COLO829 (cell line): ENCODE measurements around the gene ELMO3.

ENCODE experiments used
- DNase-seq: peaks from one replicate; pipeline ENCODE4 v3.0.0; 2012; ENCODE audit warnings: low spot score

ELMO3 gene

GRCh38 chr16:67199808-67200198, 872 bp downstream of the ELMO3 start:
- no peak for DNase-seq

DNA sequence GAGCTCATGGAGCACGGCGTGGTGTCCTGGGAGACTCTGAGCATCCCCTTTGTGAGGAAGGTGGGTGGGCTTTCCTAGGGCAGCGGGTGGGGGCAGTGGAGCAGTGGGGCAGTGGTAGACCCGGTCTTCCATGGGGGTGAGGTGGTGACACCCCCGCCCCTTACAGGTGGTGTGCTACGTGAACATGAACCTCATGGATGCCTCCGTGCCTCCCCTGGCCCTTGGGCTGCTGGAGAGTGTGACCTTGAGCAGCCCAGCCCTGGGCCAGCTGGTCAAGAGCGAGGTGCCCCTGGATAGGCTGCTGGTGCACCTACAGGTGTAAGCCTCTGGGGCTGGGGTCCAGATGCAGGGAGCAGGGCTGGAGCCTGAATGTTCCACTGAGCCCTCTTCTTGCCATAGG, 1.6 kb downstream of the ELMO3 start:
- no peak for DNase-seq

DNA sequence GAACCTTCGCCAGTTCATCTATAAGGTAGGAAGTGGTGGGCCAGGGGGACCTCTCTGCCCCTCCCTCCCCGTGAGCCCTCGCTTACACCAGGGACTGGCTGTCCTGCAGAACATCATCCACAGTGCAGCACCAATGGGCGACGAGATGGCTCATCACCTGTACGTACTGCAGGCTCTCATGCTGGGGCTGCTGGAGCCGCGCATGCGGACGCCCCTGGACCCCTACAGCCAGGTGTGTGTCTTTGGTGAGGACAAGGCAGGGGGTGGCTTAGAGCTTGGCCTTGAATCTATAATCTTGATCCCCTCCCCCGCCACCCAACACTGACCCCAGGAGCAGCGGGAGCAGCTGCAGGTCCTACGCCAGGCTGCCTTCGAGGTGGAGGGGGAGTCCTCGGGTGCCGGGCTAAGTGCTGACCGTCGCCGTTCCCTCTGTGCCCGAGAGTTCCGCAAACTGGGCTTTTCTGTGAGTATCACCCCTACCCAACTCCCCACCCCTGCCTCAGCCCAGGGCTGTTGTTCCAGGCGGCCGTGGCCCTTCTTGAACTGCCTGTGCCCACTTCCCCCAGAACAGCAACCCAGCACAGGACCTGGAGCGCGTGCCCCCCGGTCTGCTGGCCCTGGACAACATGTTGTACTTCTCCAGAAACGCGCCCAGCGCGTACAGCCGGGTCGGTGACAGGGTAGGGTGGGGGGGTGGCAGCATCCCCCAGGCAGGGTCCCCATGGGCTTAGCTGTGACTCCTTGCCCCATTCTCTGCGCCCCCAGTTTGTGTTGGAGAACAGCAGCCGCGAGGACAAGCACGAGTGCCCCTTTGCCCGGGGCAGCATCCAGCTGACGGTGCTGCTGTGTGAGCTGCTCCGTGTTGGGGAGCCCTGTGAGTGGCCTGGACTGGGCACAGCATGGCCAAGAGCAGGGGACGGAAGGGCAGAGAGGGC, 2.7 kb downstream of the ELMO3 start:
- DNase-seq, result no peak

- DNase-seq, result no peak
Measured at GRCh38 chr16:67202426-67202825, 3.5 kb downstream of the ELMO3 start.

GRCh38 chr16:67202956-67203493, 4.1 kb downstream of the ELMO3 start:
- DNase-seq, result no peak

DNA sequence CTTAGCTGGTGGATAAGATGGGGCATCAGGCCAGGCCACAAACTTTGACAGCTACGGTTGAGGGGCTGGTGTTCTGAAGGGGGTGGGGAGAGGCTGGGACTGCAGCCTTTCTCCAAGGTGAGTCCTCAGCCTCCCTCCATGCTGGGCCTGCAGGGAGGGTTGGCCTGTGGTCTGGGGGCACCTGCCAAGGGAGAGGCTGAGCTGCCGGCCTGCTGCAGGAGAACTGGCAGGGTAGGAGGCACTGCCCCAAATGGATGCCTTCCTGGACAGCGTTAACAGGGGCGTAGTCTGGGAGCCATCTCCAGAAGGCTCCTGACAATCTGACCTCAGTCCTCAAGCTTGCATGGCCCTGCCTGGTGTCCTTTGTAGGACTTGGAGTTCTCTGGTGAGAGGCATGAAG, 5.1 kb downstream of the ELMO3 start:
- DNase-seq, result no peak

GRCh38 chr16:67206129-67206837, 7.4 kb downstream of the ELMO3 start:
- DNase-seq, result no peak

DNA sequence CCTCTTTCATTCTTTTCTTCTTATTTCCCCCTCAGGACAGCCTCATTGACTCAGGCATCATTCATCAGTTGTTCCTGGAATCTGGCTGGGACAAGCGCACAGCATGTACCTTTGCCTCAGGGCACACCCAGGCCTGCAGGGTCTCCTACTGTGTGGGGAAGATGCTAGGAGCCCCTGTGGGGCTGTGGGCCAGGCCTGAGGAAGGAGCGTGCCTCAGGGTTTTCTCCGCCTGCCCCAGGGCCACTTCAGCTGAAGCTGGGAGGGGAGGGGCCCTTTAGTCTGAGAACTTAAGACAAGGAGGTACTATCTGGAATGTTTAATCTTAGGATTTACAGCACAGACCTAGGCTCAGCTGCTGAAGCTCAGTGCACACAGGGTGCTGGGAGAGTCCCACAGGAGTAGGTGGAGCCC, 7.9 kb downstream of the ELMO3 start:
- DNase-seq, result no peak

DNA sequence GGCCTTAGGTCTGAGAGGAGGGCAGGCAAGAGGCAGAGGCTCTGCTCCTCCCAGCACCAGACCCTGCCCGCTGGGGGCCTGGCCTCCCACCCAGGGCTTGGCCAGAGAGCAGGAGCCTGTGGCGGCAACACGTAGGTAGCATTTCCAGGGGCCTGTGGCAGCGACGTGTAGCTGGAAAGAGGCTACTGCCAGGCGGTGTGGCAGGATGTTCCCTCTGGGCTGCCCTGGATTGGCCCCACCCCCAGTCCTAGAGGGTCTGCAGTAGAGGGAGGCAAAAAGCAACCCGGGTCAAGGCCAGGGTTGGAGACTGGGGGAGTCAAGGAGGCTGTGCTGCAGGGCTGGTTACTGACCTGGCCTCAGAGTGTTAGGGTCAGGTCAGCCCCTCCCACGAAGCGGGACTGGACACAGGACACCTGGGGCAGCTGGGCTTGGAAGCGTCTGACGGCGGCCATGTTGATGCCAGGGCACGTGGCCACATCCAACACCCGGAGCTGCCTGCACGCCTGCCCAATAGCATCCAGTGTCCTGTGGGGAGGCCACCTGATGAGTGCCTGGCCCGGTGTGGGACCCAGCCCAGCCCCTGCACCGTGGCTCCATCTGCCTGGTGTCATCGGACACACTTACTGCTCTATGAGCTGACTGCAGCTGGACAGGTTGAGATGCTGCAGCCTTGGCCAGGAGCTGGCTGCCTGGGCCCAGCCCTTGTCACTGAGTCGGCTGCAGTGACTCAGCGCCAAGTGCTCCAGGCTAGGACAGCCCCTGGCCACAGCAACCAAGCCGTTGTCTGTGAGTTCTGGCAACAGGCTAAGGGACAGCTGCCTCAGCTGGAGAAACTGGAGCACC, 8.5 kb downstream of the ELMO3 start:
- no peak for DNase-seq

GRCh38 chr16:67208154-67208896, 9.4 kb downstream of the ELMO3 start:
- DNase-seq, result no peak

GRCh38 chr16:67209565-67209964, 10.6 kb downstream of the ELMO3 start:
- no peak for DNase-seq

DNA sequence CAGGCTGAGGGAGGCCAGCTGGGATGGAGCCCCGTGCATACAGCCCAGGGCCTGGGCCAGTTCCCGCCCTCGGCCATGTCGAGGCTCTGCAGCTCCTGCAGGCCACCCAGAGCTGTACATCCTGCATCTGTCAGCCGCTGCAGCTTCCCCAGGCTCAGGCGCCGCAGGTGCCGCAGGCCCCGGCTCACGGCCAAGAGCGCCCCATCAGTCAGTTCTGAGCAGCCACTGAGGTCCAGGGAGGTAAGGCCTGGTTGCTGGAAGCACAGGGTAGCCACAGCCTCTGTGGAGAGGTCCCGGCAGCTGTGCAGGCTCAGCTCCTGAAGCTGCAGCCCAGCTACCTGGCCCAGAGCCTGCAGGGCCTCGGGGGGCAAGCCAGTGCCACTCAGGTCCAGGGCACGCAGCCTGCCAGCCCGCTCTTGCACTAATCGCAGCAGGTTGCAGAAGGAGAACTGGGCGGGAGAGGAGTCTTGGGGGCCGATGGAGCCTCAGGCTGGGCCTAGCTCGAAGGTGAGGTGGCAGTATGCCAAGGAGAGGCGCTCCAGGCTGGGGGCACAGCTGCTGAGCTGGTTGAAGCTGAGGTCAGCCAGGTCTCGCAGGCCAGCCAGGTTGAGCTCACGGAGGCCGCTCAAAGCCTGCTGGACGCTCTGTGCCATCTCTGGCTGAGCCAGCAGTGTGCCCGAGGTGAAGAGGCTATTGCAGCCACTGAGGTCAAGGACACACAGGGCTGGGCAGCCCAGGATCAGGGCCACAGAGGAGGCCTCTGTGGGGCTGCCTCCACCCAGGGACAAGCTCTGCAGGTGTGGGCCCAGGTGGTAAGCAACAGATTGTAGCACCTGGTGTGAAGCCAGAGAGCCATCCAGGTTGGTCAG, 11.4 kb downstream of the ELMO3 start:
- DNase-seq, result no peak

DNA sequence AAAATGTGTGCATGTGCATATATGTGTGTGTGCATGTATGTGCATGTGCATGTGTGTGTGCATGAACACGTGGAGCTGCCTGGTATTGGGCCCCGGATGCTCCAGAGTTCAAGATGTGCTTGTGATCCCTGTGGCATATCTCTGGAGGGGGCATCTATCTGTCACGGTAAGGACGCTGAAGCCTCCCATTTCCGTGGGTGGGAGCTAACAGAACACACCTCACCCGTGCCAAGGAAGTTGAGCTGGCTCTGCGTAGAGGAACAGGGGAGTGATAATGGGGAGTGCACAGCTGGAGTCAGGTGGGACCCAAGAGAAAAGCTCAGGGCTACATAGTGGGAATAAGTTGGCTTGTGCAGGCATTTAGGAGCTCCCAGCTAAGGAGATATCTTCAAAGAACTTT, 12.7 kb downstream of the ELMO3 start:
- no peak for DNase-seq

DNA sequence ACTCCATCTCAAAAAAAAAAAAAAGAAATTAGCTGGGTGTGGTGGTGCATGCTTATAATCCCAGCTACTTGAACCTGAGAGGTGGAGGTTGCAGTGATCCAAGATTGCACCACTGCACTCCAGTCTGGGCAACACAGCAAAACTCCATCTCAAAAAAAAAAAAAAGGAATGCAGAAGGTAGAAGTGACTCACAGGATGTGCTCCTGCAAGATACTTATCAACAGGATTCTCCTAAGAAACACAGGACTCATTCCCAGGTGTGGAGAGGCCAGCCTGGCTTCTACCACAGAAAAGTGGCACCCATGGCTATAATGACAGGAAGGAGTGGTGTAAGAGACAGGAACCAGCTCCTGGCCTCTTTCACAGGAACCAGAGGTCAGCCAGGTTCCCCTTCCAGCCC, 13.8 kb downstream of the ELMO3 start:
- DNase-seq, result no peak

GRCh38 chr16:67213197-67214019, 14.5 kb downstream of the ELMO3 start:
- DNase-seq, result no peak

- DNase-seq, result no peak
Measured at GRCh38 chr16:67215706-67216105, 16.8 kb downstream of the ELMO3 start.

- DNase-seq, result no peak
Measured at GRCh38 chr16:67216612-67217490, 17.9 kb downstream of the ELMO3 start.

- no peak for DNase-seq
Measured at GRCh38 chr16:67223992-67224391, 25.1 kb downstream of the ELMO3 start.
